H1 (cell line): ENCODE measurements around the gene SRRT.

ENCODE experiments used
- KDM5A ChIP-seq: fragments of 200-600 bp; IDR thresholded peaks from 2 replicates; pipeline ENCODE4 v1.7.1; 2012; ENCODE audit warnings: mild to moderate bottlenecking, low read length, inconsistent platforms, mixed read lengths
- POLR2A ChIP-seq, 2 experiments: IDR thresholded peaks; 1 replicate in 1 of 2; 2 replicates in 1 of 2; pipeline ENCODE4 v1.6.1; 2011; ENCODE audit warnings: low read depth in 2 of 2, low read length in 2 of 2, mild to moderate bottlenecking in 2 of 2; ENCODE audit errors: control extremely low read depth in 1 of 2
- POLR2AphosphoS5 ChIP-seq: IDR thresholded peaks from 2 replicates; pipeline ENCODE4 v1.6.1; 2011; ENCODE audit warnings: low read depth, low read length
- SIN3A ChIP-seq, 2 experiments: IDR thresholded peaks in 1 of 2; conservative IDR thresholded peaks in 1 of 2; 2 replicates each; pipeline ENCODE4 v1.6.1; 2011 to 2012; ENCODE audit warnings: low read length in 2 of 2, improper control_type of control experiment in 1 of 2, low read depth in 1 of 2, mild to moderate bottlenecking in 1 of 2
- TAF7 ChIP-seq: optimal IDR thresholded peaks from 2 replicates; pipeline ENCODE3; 2011; ENCODE audit warnings: low read depth, mild to moderate bottlenecking, inconsistent platforms, low read length, moderate library complexity, borderline replicate concordance
- TF ChIP-seq, protein P1 (sequence below), 3 experiments: IDR thresholded peaks; 1 replicate in 2 of 3; 2 replicates in 1 of 3; pipeline versions ENCODE4 v1.5.1 to v1.6.1; 2011; ENCODE audit warnings: low read length in 3 of 3, mild to moderate bottlenecking in 3 of 3, inconsistent platforms in 2 of 3, low read depth in 1 of 3, moderate library complexity in 1 of 3; ENCODE audit not compliant: insufficient read depth in 1 of 3; ENCODE audit errors: control extremely low read depth in 1 of 3

DNA sequence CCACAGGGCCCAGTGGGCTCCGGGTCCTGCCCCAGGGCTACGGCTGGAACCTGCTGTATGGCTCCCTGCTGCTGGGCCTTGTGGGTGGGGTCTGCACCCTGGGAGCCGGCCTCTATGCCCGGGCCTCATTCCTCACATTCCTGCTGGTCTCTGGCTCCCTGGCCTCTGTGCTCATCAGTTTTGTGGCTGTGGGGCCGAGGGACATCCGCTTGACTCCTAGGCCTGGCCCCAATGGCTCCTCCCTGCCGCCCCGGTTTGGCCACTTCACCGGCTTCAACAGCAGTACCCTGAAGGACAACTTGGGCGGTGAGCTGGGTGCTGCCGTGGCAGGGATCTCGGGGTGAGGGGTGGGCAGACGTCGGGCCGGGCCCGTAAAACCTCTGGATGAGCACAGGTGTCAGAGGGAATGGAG, 18.0 kb upstream of the SRRT start:
- TF ChIP-seq POLR2A (IDR thresholded peaks at IDR 0.05; ENCODE audit: control extremely low read depth in 1 of 2, low read depth in 2 of 2, low read length in 2 of 2) = no peak
- TF ChIP-seq, protein P1, sequence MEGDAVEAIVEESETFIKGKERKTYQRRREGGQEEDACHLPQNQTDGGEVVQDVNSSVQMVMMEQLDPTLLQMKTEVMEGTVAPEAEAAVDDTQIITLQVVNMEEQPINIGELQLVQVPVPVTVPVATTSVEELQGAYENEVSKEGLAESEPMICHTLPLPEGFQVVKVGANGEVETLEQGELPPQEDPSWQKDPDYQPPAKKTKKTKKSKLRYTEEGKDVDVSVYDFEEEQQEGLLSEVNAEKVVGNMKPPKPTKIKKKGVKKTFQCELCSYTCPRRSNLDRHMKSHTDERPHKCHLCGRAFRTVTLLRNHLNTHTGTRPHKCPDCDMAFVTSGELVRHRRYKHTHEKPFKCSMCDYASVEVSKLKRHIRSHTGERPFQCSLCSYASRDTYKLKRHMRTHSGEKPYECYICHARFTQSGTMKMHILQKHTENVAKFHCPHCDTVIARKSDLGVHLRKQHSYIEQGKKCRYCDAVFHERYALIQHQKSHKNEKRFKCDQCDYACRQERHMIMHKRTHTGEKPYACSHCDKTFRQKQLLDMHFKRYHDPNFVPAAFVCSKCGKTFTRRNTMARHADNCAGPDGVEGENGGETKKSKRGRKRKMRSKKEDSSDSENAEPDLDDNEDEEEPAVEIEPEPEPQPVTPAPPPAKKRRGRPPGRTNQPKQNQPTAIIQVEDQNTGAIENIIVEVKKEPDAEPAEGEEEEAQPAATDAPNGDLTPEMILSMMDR (IDR thresholded peaks at IDR 0.05; ENCODE audit: control extremely low read depth in 1 of 3, insufficient read depth in 1 of 3, low read depth in 1 of 3, low read length in 3 of 3) = no peak
- TF ChIP-seq POLR2AphosphoS5 = no peak
- no peak for TF ChIP-seq SIN3A (conservative IDR thresholded peaks at IDR 0.05 in 1 of 2, IDR thresholded peaks at IDR 0.05 in 1 of 2; ENCODE audit: low read depth in 1 of 2, low read length in 2 of 2)
- TF ChIP-seq TAF7 = no peak
- no peak for TF ChIP-seq KDM5A
